ENCODE data around the gene SLMAP.
"Not testable (repeated sequence)": the region's sequence is repeated elsewhere in the genome, so short reads cannot be mapped to it uniquely, and the experiment has no call there.

SLMAP gene

GRCh38 chr3:57792198-57792597 lies 36.1 kb downstream of the SLMAP start:
- FAIRE-seq (no peak), DNase-seq (ENCODE audit: insufficient read length, low spot score) (no peak)

- FAIRE-seq (no peak), DNase-seq (ENCODE audit: insufficient read length, low spot score) (no peak)
These were observed 37.7 kb downstream of the SLMAP start for GRCh38 chr3:57793737-57794187.

GRCh38 chr3:57794501-57794900 lies 38.4 kb downstream of the SLMAP start:
- no peak for FAIRE-seq

GRCh38 chr3:57794951-57795350 lies 38.8 kb downstream of the SLMAP start:
- DNase-seq (ENCODE audit: insufficient read length, low spot score) (no peak), FAIRE-seq (no peak)

More at GRCh38 chr3:57794501-57794900, 38.4 kb downstream of the SLMAP start:
- DNase-seq (ENCODE audit: insufficient read length, low spot score) = no peak

- DNase-seq (ENCODE audit: insufficient read length, low spot score) (no peak), FAIRE-seq (no peak)
These were observed 40.2 kb downstream of the SLMAP start for GRCh38 chr3:57796261-57796660.

GRCh38 chr3:57797701-57798487 lies 41.8 kb downstream of the SLMAP start:
- no peak for DNase-seq (ENCODE audit: insufficient read length, low spot score)
- FAIRE-seq = no peak

GRCh38 chr3:57803647-57804081 lies 47.6 kb downstream of the SLMAP start:
- FAIRE-seq (peak; percentile 48), DNase-seq (ENCODE audit: insufficient read length, low spot score) (peak; percentile 64)

- DNase-seq (ENCODE audit: insufficient read length, low spot score) = no peak
- FAIRE-seq = no peak
These were observed 49.2 kb downstream of the SLMAP start for GRCh38 chr3:57805266-57805665.

- DNase-seq (ENCODE audit: insufficient read length, low spot score) (peak; percentile 53), FAIRE-seq (peak; percentile 88)
These were observed 49.6 kb downstream of the SLMAP start for GRCh38 chr3:57805674-57806073.

GRCh38 chr3:57806195-57806594 lies 50.1 kb downstream of the SLMAP start:
- not testable (repeated sequence) for DNase-seq (ENCODE audit: insufficient read length, low spot score); FAIRE-seq

- DNase-seq (ENCODE audit: insufficient read length, low spot score) (no peak), FAIRE-seq (peak; percentile 16)
These were observed 53.0 kb downstream of the SLMAP start for GRCh38 chr3:57808961-57809608.

GRCh38 chr3:57809609-57809968 lies 53.5 kb downstream of the SLMAP start:
- FAIRE-seq (no peak), DNase-seq (ENCODE audit: insufficient read length, low spot score) (no peak)

GRCh38 chr3:57810048-57810447 lies 53.9 kb downstream of the SLMAP start:
- FAIRE-seq (no peak), DNase-seq (ENCODE audit: insufficient read length, low spot score) (no peak)

- DNase-seq (ENCODE audit: insufficient read length, low spot score) (no peak), FAIRE-seq (no peak)
These were observed 54.5 kb downstream of the SLMAP start for GRCh38 chr3:57810471-57811137.

- no peak for DNase-seq (ENCODE audit: insufficient read length, low spot score)
- no peak for FAIRE-seq
These were observed 58.9 kb downstream of the SLMAP start for GRCh38 chr3:57815036-57815435.

GRCh38 chr3:57816471-57817095 lies 60.5 kb downstream of the SLMAP start:
- FAIRE-seq = no peak
- DNase-seq (ENCODE audit: insufficient read length, low spot score) = no peak

GRCh38 chr3:57818772-57819171 lies 62.7 kb downstream of the SLMAP start:
- DNase-seq (ENCODE audit: insufficient read length, low spot score) (no peak), FAIRE-seq (no peak)

- FAIRE-seq (no peak), DNase-seq (ENCODE audit: insufficient read length, low spot score) (no peak)
These were observed 64.4 kb downstream of the SLMAP start for GRCh38 chr3:57820479-57820878.

- DNase-seq (ENCODE audit: insufficient read length, low spot score) (no peak), FAIRE-seq (no peak)
These were observed 65.7 kb downstream of the SLMAP start for GRCh38 chr3:57821765-57822164.

GRCh38 chr3:57822686-57823085 lies 66.6 kb downstream of the SLMAP start:
- FAIRE-seq (no peak), DNase-seq (ENCODE audit: insufficient read length, low spot score) (no peak)

GRCh38 chr3:57825116-57825515 lies 69.0 kb downstream of the SLMAP start:
- FAIRE-seq (no peak), DNase-seq (ENCODE audit: insufficient read length, low spot score) (no peak)
